ENCODE data around the gene FOXO3. TPM values are rescaled to one million over a fixed set of nuclear protein-coding genes. Genes with fewer than 3 reads are reported as not detected.

FOXO3 gene
- total and polyA plus RNA-seq, 4 donors = 11.0 to 89.6 (median 44.1) TPM

GRCh38 chr6:108687921-108688320 is 127.2 kb downstream of the FOXO3 start:
- Histone ChIP-seq H3K4me3 (ENCODE audit: low read length in 2 of 2) (no peak overlapping the region), H3K36me3 (ENCODE audit: control insufficient read depth in 1 of 2, insufficient read depth in 2 of 2, low read length in 1 of 2) (peaks cover 0 to 2% of the 10 kb centered on the region in 2 donors), H3K27ac (ENCODE audit: low read depth in 1 of 2, low read length in 2 of 2) (no peak overlapping the region), H3K9me3 (ENCODE audit: control insufficient read depth, low read length) (no peaks in the 10 kb centered on the region), H3K27me3 (ENCODE audit: control insufficient read depth in 1 of 2, insufficient read depth in 2 of 2, low read length in 1 of 2) (no peaks in the 10 kb centered on the region), H3K4me1 (ENCODE audit: control insufficient read depth in 1 of 2, insufficient read depth in 2 of 2, low read length in 2 of 2) (peaks cover 10 to 18% of the 10 kb centered on the region in 2 donors)
- intact Hi-C loops (cut with DNase I) = no loop called here
- DNase-seq = no peak
- 99 to 100% methylated on average over 1 of the region's 1 CpG for WGBS, 2 donors
- no peak for ATAC-seq (ENCODE audit: low FRiP score)

- ATAC-seq (ENCODE audit: low FRiP score) (peak; percentile 91), DNase-seq (peak; percentile 92 to 95)
- Histone ChIP-seq H3K9me3 (ENCODE audit: control insufficient read depth, low read length) (no peaks in the 10 kb centered on the region), H3K27me3 (ENCODE audit: control insufficient read depth in 1 of 2, insufficient read depth in 2 of 2, low read length in 1 of 2) (no peaks in the 10 kb centered on the region), H3K4me1 (ENCODE audit: control insufficient read depth in 1 of 2, insufficient read depth in 2 of 2, low read length in 2 of 2) (peaks cover 10 to 18% of the 10 kb centered on the region in 2 donors), H3K27ac (ENCODE audit: low read depth in 1 of 2, low read length in 2 of 2) (peak overlapping the region in 1 of 2 donors; percentile 29), H3K4me3 (ENCODE audit: low read length in 2 of 2) (no peak overlapping the region), H3K36me3 (ENCODE audit: control insufficient read depth in 1 of 2, insufficient read depth in 2 of 2, low read length in 1 of 2) (peaks cover 0 to 2% of the 10 kb centered on the region in 2 donors)
- WGBS, 2 donors = 27 to 30% methylated on average over 15 of the region's 15 CpGs
- intact Hi-C loops (cut with DNase I) = no loop called here
Measured at GRCh38 chr6:108689272-108690161, 128.8 kb downstream of the FOXO3 start.

- ATAC-seq (ENCODE audit: low FRiP score) (no peak), DNase-seq (no peak)
- H3K27ac ChIP-seq (ENCODE audit: low read depth in 1 of 2, low read length in 2 of 2) = peak overlapping the region in 1 of 2 donors; percentile 1
- H3K4me1 ChIP-seq (ENCODE audit: control insufficient read depth in 1 of 2, insufficient read depth in 2 of 2, low read length in 2 of 2) = peaks cover 8 to 15% of the 10 kb centered on the region in 2 donors
- intact Hi-C loops (cut with DNase I) = no loop called here
- H3K9me3 ChIP-seq (ENCODE audit: control insufficient read depth, low read length) = no peaks in the 10 kb centered on the region
- no peak overlapping the region for H3K4me3 ChIP-seq (ENCODE audit: low read length in 2 of 2)
- no peaks in the 10 kb centered on the region for H3K27me3 ChIP-seq (ENCODE audit: control insufficient read depth in 1 of 2, insufficient read depth in 2 of 2, low read length in 1 of 2)
- peaks cover 0 to 2% of the 10 kb centered on the region in 2 donors for H3K36me3 ChIP-seq (ENCODE audit: control insufficient read depth in 1 of 2, insufficient read depth in 2 of 2, low read length in 1 of 2)
- WGBS, 2 donors = 70 to 72% methylated on average over 6 of the region's 6 CpGs
Measured at GRCh38 chr6:108690326-108691049, 129.8 kb downstream of the FOXO3 start.

GRCh38 chr6:108693430-108694154 is 132.9 kb downstream of the FOXO3 start:
- no peak for ATAC-seq (ENCODE audit: low FRiP score)
- DNase-seq = peak in 1 of 2 donors; percentile 43
- 94 to 99% methylated on average over 2 of the region's 2 CpGs for WGBS, 2 donors
- Histone ChIP-seq H3K9me3 (ENCODE audit: control insufficient read depth, low read length) (no peaks in the 10 kb centered on the region), H3K27ac (ENCODE audit: low read depth in 1 of 2, low read length in 2 of 2) (peak overlapping the region in 1 of 2 donors; percentile 6), H3K4me3 (ENCODE audit: low read length in 2 of 2) (no peak overlapping the region), H3K4me1 (ENCODE audit: control insufficient read depth in 1 of 2, insufficient read depth in 2 of 2, low read length in 2 of 2) (peaks cover 3 to 11% of the 10 kb centered on the region in 2 donors), H3K27me3 (ENCODE audit: control insufficient read depth in 1 of 2, insufficient read depth in 2 of 2, low read length in 1 of 2) (no peaks in the 10 kb centered on the region), H3K36me3 (ENCODE audit: control insufficient read depth in 1 of 2, insufficient read depth in 2 of 2, low read length in 1 of 2) (no peaks in the 10 kb centered on the region)
- intact Hi-C loops (cut with DNase I) = no loop called here

- Histone ChIP-seq H3K4me1 (ENCODE audit: control insufficient read depth in 1 of 2, insufficient read depth in 2 of 2, low read length in 2 of 2) (peaks cover 3 to 11% of the 10 kb centered on the region in 2 donors), H3K4me3 (ENCODE audit: low read length in 2 of 2) (no peak overlapping the region), H3K36me3 (ENCODE audit: control insufficient read depth in 1 of 2, insufficient read depth in 2 of 2, low read length in 1 of 2) (no peaks in the 10 kb centered on the region), H3K9me3 (ENCODE audit: control insufficient read depth, low read length) (no peaks in the 10 kb centered on the region), H3K27ac (ENCODE audit: low read depth in 1 of 2, low read length in 2 of 2) (no peak overlapping the region), H3K27me3 (ENCODE audit: control insufficient read depth in 1 of 2, insufficient read depth in 2 of 2, low read length in 1 of 2) (no peaks in the 10 kb centered on the region)
- ATAC-seq (ENCODE audit: low FRiP score) (no peak), DNase-seq (no peak)
- WGBS, 2 donors = 89 to 94% methylated on average over 6 of the region's 6 CpGs
- intact Hi-C loops (cut with DNase I) = loop anchor here in 1 of 2 donors (5.0 kb wide), 1 partner anchor 42 kb away; no protein-coding TSS in a partner anchor
Measured at GRCh38 chr6:108694816-108695215, 134.1 kb downstream of the FOXO3 start.

- Histone ChIP-seq H3K4me1 (ENCODE audit: control insufficient read depth in 1 of 2, insufficient read depth in 2 of 2, low read length in 2 of 2) (peaks cover 2 to 4% of the 10 kb centered on the region in 2 donors), H3K27me3 (ENCODE audit: control insufficient read depth in 1 of 2, insufficient read depth in 2 of 2, low read length in 1 of 2) (no peaks in the 10 kb centered on the region), H3K27ac (ENCODE audit: low read depth in 1 of 2, low read length in 2 of 2) (peak overlapping the region in 1 of 2 donors; percentile 39), H3K9me3 (ENCODE audit: control insufficient read depth, low read length) (no peaks in the 10 kb centered on the region), H3K36me3 (ENCODE audit: control insufficient read depth in 1 of 2, insufficient read depth in 2 of 2, low read length in 1 of 2) (no peaks in the 10 kb centered on the region), H3K4me3 (ENCODE audit: low read length in 2 of 2) (no peak overlapping the region)
- peak in 1 of 2 donors; percentile 62 for DNase-seq
- 2 to 9% methylated on average over 15 of the region's 15 CpGs for WGBS, 2 donors
- ATAC-seq (ENCODE audit: low FRiP score) = peak; percentile 44
- intact Hi-C loops (cut with DNase I) = loop anchor here in 1 of 2 donors (5.0 kb wide), 1 partner anchor 40 kb away; no protein-coding TSS in a partner anchor
Measured at GRCh38 chr6:108697561-108698161, 136.9 kb downstream of the FOXO3 start.

- DNase-seq (no peak), ATAC-seq (ENCODE audit: low FRiP score) (no peak)
- no peaks in the 10 kb centered on the region for H3K27me3 ChIP-seq (ENCODE audit: control insufficient read depth in 1 of 2, insufficient read depth in 2 of 2, low read length in 1 of 2)
- H3K4me1 ChIP-seq (ENCODE audit: control insufficient read depth in 1 of 2, insufficient read depth in 2 of 2, low read length in 2 of 2) = peaks cover 2 to 4% of the 10 kb centered on the region in 2 donors
- intact Hi-C loops (cut with DNase I) = loop anchor here in 1 of 2 donors (5.0 kb wide), 1 partner anchor 39 kb away; no protein-coding TSS in a partner anchor
- 87% methylated on average over 11 of the region's 11 CpGs for WGBS, 2 donors
- H3K4me3 ChIP-seq (ENCODE audit: low read length in 2 of 2) = no peak overlapping the region
- no peaks in the 10 kb centered on the region for H3K9me3 ChIP-seq (ENCODE audit: control insufficient read depth, low read length)
- no peaks in the 10 kb centered on the region for H3K36me3 ChIP-seq (ENCODE audit: control insufficient read depth in 1 of 2, insufficient read depth in 2 of 2, low read length in 1 of 2)
- peak overlapping the region; percentile 8 to 39 for H3K27ac ChIP-seq (ENCODE audit: low read depth in 1 of 2, low read length in 2 of 2)
Measured at GRCh38 chr6:108698593-108699289, 138.0 kb downstream of the FOXO3 start.
